Stimulated activated CD8-positive, alpha-beta memory T cell treated with anti-CD3 and anti-CD28 coated beads, Interleukin-7, amount 100 ng/mL, for 24 hours (primary cell): Measurements from ENCODE around the gene MEGF6.

ENCODE experiments used
- DNase-seq: peaks from one replicate; pipeline ENCODE4 v3.0.0-alpha.2; 2020; ENCODE audit warnings: low read depth

The MEGF6 gene

GRCh38 chr1:3645666-3646355 lies 34.5 kb upstream of the MEGF6 start:
- no peak for DNase-seq

GRCh38 chr1:3645247-3645646 lies 33.9 kb upstream of the MEGF6 start:
- no peak for DNase-seq

DNA sequence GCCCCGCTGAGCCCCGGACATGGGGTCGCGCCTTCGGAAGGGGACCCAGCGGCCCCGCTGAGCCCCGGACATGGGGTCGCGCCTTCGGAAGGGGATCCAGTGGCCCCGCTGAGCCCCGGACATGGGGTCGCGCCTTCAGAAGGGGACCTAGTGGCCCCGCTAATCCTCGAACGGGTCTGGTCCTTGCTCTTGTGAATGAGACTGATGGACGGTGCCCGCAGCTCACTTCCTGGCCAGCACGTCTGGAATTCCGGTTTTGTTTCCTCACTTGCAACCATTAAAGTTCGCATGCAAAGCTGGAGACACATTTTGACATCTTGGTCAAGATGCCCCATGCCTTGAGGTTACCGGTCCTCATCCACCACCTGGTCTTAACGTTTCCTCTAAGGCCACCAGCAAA lies 33.0 kb upstream of the MEGF6 start:
- DNase-seq: no peak

- DNase-seq: no peak
These were observed 31.8 kb upstream of the MEGF6 start for GRCh38 chr1:3642919-3643675.

DNA sequence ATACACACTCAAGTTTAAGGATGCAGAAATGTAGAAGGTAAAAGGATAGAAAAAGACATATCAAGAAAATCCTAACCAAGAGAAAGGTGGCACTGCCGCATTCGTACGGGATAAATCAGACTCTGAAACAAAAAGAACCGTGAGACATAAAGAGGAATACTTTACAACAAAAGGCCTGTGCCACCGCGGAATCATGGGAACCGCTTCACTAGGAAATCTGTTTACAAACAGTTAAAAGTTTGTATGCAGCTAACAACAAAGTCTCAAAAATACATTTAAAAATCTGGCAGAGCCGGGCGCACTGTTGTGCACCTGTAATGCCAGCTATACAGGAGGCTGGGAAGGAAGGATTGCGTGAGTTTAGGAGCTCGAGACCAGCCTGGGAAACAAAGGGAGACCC lies 30.5 kb upstream of the MEGF6 start:
- no peak for DNase-seq

DNA sequence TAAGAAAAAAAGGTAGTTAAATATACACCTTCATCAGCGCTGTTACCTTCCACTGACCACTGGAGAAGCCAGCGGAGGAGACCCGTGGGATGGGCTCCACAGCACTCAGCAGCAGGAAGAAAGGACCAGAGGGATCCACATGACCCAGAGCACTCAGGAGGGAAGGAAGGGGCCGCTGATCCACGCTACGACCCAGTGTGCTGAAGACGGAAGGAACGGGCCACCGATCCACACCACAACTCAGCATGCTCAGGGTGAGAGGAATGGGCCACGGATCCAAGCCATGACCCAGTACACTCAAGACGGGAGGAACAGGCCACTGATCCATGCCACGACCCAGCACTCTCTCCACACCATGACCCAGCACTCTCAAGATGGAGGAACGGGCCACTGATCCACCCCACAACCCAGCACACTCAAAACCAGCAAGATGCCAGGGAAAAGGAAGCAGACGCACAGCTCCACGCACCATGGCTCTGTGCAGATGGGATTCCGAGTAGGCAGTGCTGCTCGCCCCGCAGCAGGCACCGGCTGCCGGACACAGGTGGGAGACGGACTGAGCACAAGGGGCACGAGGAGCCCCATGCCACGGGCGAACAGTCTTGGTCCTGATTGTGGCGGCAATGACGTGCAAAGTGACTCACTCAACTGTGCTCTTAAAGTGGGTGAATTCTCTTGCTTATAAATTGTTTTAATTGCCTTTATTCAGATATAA lies 29.9 kb upstream of the MEGF6 start:
- no peak for DNase-seq

GRCh38 chr1:3640121-3640837 lies 29.0 kb upstream of the MEGF6 start:
- no peak for DNase-seq

- DNase-seq: no peak
These were observed 28.1 kb upstream of the MEGF6 start for GRCh38 chr1:3639397-3639911.

GRCh38 chr1:3638676-3639075 lies 27.4 kb upstream of the MEGF6 start:
- DNase-seq: no peak

GRCh38 chr1:3638027-3638426 lies 26.7 kb upstream of the MEGF6 start:
- no peak for DNase-seq

DNA sequence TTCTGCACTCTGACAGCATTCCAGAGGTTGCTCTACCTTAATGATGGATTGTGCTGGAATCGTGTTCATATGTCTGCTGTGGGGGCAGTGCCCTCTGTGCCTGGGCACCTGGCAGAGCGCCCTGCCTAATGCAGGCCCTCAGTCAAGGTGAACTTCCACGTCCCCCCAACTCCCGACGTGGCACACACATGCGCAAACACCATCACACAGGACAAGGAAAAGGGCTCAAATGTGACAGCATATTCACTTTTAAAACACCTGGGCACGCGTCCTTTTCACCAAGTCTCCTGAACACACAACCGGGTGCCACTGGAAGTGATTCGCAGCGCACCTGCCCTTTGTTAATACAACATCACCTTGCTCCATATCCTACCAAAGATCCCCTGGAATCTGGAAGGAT lies 25.2 kb upstream of the MEGF6 start:
- no peak for DNase-seq

GRCh38 chr1:3636080-3636479 lies 24.8 kb upstream of the MEGF6 start:
- no peak for DNase-seq

DNA sequence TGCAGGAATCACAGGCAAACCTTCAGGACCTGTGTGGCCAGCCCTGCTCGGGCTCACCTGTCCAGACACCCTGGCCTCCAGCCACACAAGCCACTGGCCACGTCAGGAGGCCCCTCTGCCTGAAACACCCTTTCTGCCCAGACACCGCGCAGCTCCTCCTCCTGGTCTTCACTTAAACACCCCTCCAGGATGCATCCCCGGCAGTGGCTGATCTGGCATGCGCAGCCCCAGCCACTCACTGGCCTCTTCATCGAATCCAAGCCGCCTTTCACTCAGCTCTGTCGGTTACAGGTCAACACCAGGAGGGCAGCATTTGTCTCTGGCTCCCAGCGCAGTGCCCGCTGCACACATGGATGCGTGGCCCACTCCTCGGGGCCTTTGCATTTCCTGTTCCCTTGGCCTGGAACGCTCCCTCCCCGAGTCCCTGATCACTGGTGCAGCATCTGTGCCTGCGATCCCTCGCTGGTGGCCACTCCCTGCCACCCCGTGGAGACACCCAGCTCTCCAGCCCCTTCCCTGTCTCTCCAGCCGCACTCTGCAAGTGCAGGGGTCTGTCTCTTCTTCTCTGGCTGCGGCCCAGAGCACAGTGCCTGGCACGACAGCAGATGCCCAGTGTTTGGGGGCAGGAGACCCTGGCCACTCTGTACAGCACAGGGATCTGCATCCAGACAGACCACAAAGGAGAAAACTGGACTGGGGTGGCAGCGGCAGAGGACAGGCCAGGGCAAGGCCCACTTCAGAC lies 22.9 kb upstream of the MEGF6 start:
- no peak for DNase-seq

DNA sequence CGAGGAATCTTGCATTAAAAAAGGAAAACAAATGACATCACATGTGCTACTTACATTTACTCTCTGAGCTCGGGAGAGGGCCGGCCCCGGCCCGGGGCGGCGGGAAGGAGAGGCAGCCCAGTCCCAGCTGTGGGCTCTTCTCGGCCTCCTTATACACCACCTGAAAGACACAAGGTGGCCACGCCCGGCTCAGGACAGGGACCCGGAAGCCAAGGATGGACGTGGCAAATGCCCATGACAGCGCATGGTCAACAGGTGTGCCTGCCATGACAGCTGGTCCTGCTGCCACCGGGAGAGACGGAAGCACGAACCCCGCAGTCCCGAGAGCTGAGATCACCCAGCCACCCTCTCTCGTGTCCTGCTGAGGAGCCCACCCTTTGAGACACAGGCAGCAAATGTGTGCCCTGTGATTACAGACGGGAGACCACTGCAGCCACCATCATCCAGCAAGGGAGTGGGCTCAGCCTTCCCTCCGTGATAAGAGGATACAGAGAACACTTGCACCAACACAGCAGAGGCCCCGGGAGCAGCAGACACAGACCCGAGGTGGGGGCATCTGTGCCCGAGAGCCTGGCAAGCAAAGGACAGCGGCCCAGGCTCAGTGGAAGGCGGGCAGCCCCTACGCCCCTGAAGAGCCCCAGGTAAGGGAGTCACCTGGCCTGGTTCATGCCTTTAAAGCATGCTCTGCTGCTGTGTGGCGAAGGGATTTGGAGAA lies 22.2 kb upstream of the MEGF6 start:
- DNase-seq: no peak

- DNase-seq: no peak
These were observed 21.5 kb upstream of the MEGF6 start for GRCh38 chr1:3632716-3633343.

DNA sequence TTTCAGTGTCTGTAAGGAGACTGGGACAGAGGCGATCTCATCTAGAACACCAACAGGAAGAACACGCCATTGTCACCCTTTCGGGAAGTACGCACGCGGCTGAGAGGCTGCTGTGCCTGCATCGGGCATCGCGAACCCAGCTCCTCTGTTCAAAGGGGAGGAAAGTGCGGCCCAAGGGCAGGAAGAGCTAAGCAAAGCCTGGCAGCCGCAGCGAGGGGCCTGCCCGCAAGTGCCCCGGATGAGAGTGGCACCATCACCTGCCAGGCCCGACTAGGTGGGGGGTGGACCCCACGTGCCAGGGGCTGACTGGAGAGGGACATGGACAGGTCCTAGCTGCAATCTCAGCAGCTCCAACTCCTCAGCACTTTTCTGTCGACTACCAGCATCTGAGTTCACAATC lies 21.0 kb upstream of the MEGF6 start:
- DNase-seq: no peak

GRCh38 chr1:3631320-3632260 lies 20.3 kb upstream of the MEGF6 start:
- no peak for DNase-seq

- no peak for DNase-seq
These were observed 19.6 kb upstream of the MEGF6 start for GRCh38 chr1:3630914-3631313.

DNA sequence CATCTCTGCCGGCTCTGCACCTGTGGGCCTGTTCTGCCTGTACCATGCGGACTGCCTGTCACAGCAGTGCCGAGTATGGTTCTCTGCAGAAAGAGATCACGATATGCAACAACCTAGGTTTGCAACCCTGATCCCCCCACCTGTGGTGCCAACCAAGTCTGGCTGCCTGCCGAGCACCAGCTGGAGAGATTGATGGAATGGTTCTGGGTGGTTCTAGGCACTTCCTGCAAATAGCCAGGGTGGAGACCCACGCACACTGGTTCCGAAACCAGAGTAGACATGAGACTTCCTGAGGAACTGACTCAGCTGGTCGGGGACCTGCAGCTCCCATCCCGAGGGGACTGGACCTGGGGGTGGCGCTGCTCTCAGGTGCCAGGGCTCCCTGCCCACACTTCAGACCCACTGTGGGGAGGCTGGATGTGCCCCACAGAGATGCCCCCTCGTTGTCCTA lies 18.9 kb upstream of the MEGF6 start:
- DNase-seq: no peak
